GM12865 (cell line): Measurements from ENCODE around the gene PRRX1.

Experiments used
- DNase-seq: peaks from one replicate; pipeline ENCODE4 v3.0.0; 2010; ENCODE audit warnings: low read depth
- H3K4me3 ChIP-seq: 2 replicates; pipeline ENCODE4 v1.5.1; 2011; ENCODE audit warnings: mild to moderate bottlenecking, low read depth, low read length, control low read depth
- TF ChIP-seq, protein P1 (sequence below): IDR thresholded peaks from 2 replicates; pipeline ENCODE4 v1.5.1; 2011; ENCODE audit warnings: low read length, control low read depth, low read depth, inconsistent platforms; ENCODE audit not compliant: insufficient read depth; ENCODE audit errors: missing control alignments

Gene PRRX1

GRCh38 chr1:170714938-170715337 is 51.0 kb downstream of the PRRX1 start:
- no peak for DNase-seq
- no peak overlapping the region for H3K4me3 ChIP-seq
- TF ChIP-seq, protein P1, sequence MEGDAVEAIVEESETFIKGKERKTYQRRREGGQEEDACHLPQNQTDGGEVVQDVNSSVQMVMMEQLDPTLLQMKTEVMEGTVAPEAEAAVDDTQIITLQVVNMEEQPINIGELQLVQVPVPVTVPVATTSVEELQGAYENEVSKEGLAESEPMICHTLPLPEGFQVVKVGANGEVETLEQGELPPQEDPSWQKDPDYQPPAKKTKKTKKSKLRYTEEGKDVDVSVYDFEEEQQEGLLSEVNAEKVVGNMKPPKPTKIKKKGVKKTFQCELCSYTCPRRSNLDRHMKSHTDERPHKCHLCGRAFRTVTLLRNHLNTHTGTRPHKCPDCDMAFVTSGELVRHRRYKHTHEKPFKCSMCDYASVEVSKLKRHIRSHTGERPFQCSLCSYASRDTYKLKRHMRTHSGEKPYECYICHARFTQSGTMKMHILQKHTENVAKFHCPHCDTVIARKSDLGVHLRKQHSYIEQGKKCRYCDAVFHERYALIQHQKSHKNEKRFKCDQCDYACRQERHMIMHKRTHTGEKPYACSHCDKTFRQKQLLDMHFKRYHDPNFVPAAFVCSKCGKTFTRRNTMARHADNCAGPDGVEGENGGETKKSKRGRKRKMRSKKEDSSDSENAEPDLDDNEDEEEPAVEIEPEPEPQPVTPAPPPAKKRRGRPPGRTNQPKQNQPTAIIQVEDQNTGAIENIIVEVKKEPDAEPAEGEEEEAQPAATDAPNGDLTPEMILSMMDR: no peak

- TF ChIP-seq, protein P1: no peak
- no peak for DNase-seq
- no peak overlapping the region for H3K4me3 ChIP-seq
Measured at GRCh38 chr1:170716835-170717429, 53.0 kb downstream of the PRRX1 start.

DNA sequence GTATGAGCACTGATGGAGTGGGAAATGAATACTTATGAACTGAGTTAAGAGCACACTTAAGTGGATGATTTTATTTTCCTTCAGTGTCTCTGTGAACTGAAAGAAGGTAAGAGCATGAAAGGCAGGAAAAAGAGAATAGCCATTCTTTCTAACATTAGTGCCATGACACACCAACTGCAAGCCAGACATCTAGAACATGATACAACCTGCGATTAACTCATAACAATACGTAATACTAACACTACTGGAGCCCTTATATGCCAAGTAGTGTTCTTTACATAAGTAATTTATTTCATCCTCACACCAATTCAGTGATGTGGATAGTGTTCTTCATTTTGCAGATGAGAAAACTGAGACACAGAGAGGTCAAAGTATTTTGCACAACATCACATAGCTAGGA is 56.7 kb downstream of the PRRX1 start:
- TF ChIP-seq, protein P1: no peak
- H3K4me3 ChIP-seq: no peak overlapping the region
- no peak for DNase-seq

- no peak overlapping the region for H3K4me3 ChIP-seq
- no peak for DNase-seq
- TF ChIP-seq, protein P1: no peak
Measured at GRCh38 chr1:170721621-170722020, 57.7 kb downstream of the PRRX1 start.

- DNase-seq: no peak
- H3K4me3 ChIP-seq: no peak overlapping the region
- TF ChIP-seq, protein P1: no peak
Measured at GRCh38 chr1:170723518-170723917, 59.6 kb downstream of the PRRX1 start.

GRCh38 chr1:170725326-170725725 is 61.4 kb downstream of the PRRX1 start:
- no peak for DNase-seq
- TF ChIP-seq, protein P1: no peak

DNA sequence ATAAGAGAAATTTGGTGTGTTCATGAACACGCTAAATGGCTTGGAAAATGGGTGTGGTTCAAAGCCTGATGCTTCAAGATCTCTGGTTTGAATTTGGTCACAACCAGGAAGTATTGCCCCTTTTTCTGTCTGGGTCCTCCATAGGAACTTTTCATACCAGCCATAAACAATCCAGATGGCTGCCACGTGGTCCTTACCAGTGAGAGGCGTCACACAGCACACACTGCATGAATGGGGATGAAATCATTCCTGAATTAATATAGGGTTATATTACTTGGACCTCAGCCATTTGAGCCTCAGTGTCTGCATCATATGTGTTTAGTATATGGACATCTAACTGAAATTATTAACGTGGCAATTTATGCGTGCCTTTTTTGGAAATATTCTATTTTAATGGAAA is 64.0 kb downstream of the PRRX1 start:
- TF ChIP-seq, protein P1: no peak
- no peak for DNase-seq
- no peak overlapping the region for H3K4me3 ChIP-seq

More at GRCh38 chr1:170725326-170725725, 61.4 kb downstream of the PRRX1 start:
- no peak overlapping the region for H3K4me3 ChIP-seq
